Measurements from ENCODE around the gene AKAP8.
"Not testable (repeated sequence)": the region's sequence is repeated elsewhere in the genome, so short reads cannot be mapped to it uniquely, and the experiment has no call there.

The AKAP8 gene

DNA sequence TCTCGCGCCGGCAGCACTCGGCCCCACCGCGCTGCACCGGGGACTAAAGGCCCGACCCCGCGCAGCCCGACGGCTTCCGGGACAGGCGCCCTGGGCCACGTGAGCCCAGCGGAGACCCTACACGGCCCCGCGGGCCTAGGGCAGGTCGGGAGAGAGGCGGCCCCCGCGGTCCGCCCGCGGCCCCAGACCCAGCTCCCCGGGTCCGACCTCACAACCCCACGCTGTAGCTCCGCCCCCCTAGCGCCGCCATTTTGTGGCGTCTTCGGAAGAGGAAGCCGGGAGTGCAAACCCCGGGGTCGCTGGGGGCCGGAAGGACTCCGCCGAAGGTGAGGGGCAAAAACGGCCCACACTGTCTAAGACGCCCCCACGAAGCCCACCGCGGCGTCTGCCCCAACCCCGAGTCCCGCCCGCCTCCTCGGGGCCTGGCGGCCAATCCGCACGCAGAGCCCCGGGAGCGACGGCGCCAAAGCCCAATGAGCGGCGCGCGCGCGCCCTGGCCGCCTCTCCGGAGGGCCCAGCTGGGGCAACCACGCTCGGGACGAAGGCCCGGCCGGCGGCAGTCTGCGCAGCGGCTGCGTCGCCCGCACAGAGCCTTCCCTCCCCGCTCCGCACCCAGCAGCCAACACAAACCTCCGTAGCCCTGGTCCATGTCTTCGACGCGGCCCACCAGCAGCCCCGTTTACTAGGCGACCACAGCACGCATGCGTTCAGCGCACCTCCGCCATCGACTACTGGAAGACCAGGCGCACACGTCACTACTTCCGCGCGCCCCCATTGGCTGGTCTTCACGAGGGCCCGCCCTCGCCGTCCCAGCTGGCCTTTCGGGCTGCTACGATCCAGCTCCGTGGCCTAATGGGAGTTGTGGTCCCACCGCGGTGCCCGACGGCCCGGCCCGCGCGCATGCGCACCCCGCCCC lies at the start of gene AKAP8:
Gene AKAP8 (minus strand): TSS at position 705 of the 916 bp plus-strand sequence. CDS start 56 bp downstream, at position 649.
- peak; percentile 99 for DNase-seq

- DNase-seq: no peak
Observed at GRCh38 chr19:15427991-15428471, 48.4 kb upstream of the AKAP8 start.

GRCh38 chr19:15427350-15427700 lies 47.7 kb upstream of the AKAP8 start:
- no peak for DNase-seq

- no peak for DNase-seq
Observed at GRCh38 chr19:15426485-15427349, 47.1 kb upstream of the AKAP8 start.

GRCh38 chr19:15425321-15425950 lies 45.8 kb upstream of the AKAP8 start:
- DNase-seq: no peak

GRCh38 chr19:15424692-15425272 lies 45.2 kb upstream of the AKAP8 start:
- DNase-seq: no peak

- no peak for DNase-seq
Observed at GRCh38 chr19:15424121-15424520, 44.5 kb upstream of the AKAP8 start.

GRCh38 chr19:15423130-15423529 lies 43.5 kb upstream of the AKAP8 start:
- no peak for DNase-seq

GRCh38 chr19:15422296-15423075 lies 42.9 kb upstream of the AKAP8 start:
- no peak for DNase-seq

- no peak for DNase-seq
Observed at GRCh38 chr19:15421721-15422260, 42.2 kb upstream of the AKAP8 start.

GRCh38 chr19:15421136-15421695 lies 41.6 kb upstream of the AKAP8 start:
- DNase-seq: no peak

GRCh38 chr19:15419413-15420025 lies 39.9 kb upstream of the AKAP8 start:
- DNase-seq: no peak

GRCh38 chr19:15418579-15419412 lies 39.2 kb upstream of the AKAP8 start, which contains the start of gene AKAP8L:
Gene AKAP8L, minus strand, starts transcription at chr19:15418988. Its CDS starts 65 bp downstream, at chr19:15418923.
- peak; percentile 100 for DNase-seq

DNA sequence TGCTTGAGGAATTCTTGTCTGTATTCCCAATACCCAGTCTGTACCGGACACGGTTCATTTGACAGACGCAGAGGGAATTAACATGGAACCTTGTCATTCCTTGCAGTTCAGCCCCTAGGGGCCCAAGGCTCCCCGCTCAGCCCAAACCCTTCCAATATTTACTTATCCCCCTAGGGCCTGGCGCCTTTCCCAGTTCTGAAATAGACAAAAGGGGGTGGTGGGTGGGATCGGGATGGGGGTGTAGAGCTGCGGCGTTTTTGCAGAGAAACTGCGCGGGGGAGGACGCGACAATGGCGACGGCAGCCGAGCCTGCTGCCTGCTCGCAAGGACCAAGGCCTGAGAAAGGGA lies 38.6 kb upstream of the AKAP8 start:
- peak; percentile 32 for DNase-seq

DNA sequence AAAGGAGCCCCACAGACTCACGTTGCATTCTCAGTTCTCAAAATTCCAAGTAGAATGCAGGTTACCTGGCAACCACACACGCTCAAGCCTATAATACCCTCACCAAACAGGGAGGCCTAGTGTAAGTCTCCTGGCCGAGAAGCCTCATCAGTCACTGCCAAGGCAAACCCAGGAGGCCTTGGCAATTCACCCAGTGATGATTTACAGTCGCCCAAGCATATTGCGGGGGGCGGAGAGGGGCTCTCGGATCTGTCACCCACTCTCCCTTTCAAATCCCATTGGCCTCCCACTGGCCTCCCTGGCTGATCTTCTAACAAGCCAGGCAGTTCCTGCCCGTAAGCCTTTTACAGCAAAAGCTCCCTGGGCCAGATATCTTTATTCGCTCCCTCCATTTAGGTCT lies 38.1 kb upstream of the AKAP8 start:
- no peak for DNase-seq

DNA sequence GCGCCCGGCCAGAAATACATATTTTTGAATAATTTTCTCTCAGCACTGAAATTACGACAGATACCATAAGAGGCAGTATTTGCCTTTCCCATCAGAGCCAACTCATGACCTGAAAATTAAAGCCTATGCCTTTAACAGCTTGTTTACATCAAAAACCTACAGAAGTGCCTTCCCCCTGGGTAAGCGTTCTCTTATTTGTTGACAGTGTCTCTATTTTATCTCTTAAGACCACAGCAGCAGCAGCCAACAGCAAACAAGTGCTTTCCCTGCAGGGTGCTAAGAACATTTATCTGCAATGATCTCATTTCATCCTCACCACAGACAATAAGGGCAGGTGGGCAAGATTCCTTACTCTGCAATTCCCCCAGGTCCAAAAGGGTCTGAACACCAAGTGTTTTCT lies 33.2 kb upstream of the AKAP8 start:
- DNase-seq: no peak

DNA sequence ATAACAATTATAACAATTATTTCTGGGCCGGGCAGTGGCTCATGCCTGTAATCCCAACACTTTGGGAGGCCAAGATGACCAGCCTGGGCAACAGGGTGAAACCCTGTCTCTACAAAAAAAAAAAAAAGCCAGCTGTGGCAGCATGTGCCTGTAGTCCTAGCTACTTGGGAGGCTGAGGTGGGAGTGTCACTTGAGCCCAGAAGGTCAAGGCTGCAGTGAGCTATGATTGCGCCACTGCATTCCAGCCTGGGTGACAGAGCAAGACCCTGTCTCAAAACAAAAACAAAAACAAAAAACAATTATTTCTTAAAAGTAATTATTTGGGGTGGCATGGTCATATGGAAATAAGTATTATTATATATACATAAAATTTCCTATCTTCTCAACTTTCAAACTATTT lies 31.8 kb upstream of the AKAP8 start:
- not testable (repeated sequence) for DNase-seq

DNA sequence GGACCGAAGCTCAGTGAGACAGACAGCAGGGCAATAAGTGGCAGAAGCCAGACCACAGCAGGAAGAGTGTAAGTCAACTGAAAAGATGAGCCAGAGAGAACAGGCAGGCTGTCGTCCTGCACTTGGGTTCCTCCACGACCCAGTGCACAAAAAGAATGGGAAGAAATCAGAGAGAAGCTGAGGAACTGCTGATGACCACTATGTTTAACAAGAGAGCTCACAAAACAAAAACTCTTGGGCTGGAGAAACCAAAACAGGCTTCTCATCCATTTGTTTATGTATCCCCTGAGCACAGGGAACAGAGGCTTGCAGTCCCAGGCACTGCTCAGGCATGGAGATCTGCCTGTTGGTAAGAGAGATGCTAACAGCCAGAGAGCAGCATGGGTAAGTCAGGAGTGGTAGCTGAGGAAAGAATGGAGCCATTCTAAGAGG lies 25.2 kb upstream of the AKAP8 start:
- DNase-seq: no peak

DNA sequence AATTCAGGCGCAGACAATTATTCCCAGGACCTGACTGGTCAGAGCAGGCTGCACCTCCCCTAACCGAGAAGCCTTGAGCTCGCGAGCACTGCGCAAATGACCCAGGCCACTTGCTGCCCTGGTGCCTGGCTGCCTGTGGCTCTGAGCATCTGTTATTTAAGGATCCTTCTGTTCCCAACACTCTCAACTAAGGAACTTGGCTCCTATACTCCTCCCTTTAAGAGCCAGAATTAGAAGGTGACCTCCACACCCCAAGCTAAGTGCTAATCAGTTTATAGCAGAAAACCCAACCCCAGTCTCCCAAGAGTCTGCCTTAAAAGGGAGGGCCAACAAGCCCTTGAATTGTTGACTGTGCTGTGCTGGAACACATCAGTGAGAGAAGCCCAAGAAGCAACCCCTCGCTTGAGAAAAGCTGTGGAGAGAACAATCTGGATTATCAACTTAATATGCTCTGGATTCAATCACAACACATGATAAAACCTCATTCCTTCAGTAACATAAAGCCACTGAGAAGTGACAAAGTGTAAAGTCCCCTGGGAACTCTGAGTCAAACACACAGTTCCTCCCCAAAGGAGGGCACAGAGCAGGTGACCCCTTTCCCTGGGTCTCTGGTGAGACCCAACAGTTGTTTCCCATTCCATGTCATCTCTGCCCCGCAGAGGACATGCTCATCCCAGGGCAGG lies 24.7 kb upstream of the AKAP8 start:
- DNase-seq: no peak
